ENCODE data around the gene ACBD4.

DNA sequence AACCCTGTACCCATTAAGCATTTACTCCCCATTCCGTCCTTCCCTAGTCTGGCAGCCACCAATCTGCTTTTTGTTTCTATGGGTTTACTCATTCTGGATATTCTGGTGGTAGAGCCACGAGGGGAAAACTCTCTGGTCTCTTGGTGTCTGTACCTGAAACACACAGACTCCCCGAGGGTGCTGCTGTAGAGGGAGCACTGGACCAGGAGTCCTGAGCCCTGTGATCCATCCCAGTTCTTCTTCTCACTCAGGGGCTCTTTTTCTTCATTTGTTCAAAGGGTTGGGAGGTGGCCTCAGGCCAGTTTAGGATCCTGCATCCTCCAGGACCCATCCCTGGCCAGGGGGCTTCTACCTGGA, 40.2 kb downstream of the ACBD4 start:
- TF ChIP-seq, protein P1, sequence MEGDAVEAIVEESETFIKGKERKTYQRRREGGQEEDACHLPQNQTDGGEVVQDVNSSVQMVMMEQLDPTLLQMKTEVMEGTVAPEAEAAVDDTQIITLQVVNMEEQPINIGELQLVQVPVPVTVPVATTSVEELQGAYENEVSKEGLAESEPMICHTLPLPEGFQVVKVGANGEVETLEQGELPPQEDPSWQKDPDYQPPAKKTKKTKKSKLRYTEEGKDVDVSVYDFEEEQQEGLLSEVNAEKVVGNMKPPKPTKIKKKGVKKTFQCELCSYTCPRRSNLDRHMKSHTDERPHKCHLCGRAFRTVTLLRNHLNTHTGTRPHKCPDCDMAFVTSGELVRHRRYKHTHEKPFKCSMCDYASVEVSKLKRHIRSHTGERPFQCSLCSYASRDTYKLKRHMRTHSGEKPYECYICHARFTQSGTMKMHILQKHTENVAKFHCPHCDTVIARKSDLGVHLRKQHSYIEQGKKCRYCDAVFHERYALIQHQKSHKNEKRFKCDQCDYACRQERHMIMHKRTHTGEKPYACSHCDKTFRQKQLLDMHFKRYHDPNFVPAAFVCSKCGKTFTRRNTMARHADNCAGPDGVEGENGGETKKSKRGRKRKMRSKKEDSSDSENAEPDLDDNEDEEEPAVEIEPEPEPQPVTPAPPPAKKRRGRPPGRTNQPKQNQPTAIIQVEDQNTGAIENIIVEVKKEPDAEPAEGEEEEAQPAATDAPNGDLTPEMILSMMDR (IDR thresholded peaks at IDR 0.05; ENCODE audit: low read depth, low read length, poor library complexity, severe bottlenecking), result no peak
- no peak for TF ChIP-seq EZH2phosphoT487 (IDR thresholded peaks at IDR 0.05; ENCODE audit: borderline replicate concordance, low read length)

Data from DOHH2 (cell line).